GM19239 (cell line): ENCODE data around the gene ZNF622.
"Not testable (repeated sequence)": the region's sequence is repeated elsewhere in the genome, so short reads cannot be mapped to it uniquely, and the experiment has no call there.

Experiments used
- DNase-seq: peaks from one replicate; pipeline ENCODE4 v3.0.0; 2011; ENCODE audit warnings: low spot score; ENCODE audit not compliant: insufficient read length
- FAIRE-seq: peaks from 2 replicates; lab custom pipeline; 2011; peaks lifted over from hg19 to GRCh38; lab: Jason Lieb, UNC

Gene ZNF622

GRCh38 chr5:16437977-16438376, 27.6 kb downstream of the ZNF622 start:
- DNase-seq (no peak), FAIRE-seq (no peak)

GRCh38 chr5:16436065-16436682, 29.4 kb downstream of the ZNF622 start:
- not testable (repeated sequence) for FAIRE-seq, DNase-seq

GRCh38 chr5:16431490-16431889, 34.1 kb downstream of the ZNF622 start:
- FAIRE-seq = no peak
- DNase-seq = no peak

- no peak for DNase-seq
- no peak for FAIRE-seq
Observed at GRCh38 chr5:16430349-16431089, 35.1 kb downstream of the ZNF622 start.

- DNase-seq (no peak), FAIRE-seq (no peak)
Observed at GRCh38 chr5:16428359-16428758, 37.2 kb downstream of the ZNF622 start.

- FAIRE-seq (no peak), DNase-seq (no peak)
Observed at GRCh38 chr5:16427587-16427986, 38.0 kb downstream of the ZNF622 start.

GRCh38 chr5:16418471-16418922, 47.1 kb downstream of the ZNF622 start:
- no peak for FAIRE-seq
- no peak for DNase-seq

- DNase-seq (no peak), FAIRE-seq (no peak)
Observed at GRCh38 chr5:16417398-16418074, 48.1 kb downstream of the ZNF622 start.

GRCh38 chr5:16414861-16415260, 50.7 kb downstream of the ZNF622 start:
- no peak for FAIRE-seq
- DNase-seq = no peak

- FAIRE-seq (no peak), DNase-seq (no peak)
Observed at GRCh38 chr5:16413166-16413860, 52.3 kb downstream of the ZNF622 start.

- FAIRE-seq = no peak
- DNase-seq = no peak
Observed at GRCh38 chr5:16412556-16412955, 53.0 kb downstream of the ZNF622 start.

GRCh38 chr5:16411741-16412455, 53.7 kb downstream of the ZNF622 start:
- DNase-seq (no peak), FAIRE-seq (no peak)

- no peak for FAIRE-seq
Observed at GRCh38 chr5:16411235-16411634, 54.4 kb downstream of the ZNF622 start.

GRCh38 chr5:16410338-16410737, 55.3 kb downstream of the ZNF622 start:
- no peak for FAIRE-seq

More at GRCh38 chr5:16411235-16411634, 54.4 kb downstream of the ZNF622 start:
- DNase-seq = no peak

GRCh38 chr5:16406630-16407029, 59.0 kb downstream of the ZNF622 start:
- FAIRE-seq (no peak), DNase-seq (no peak)

More at GRCh38 chr5:16410338-16410737, 55.3 kb downstream of the ZNF622 start:
- no peak for DNase-seq

- DNase-seq = no peak
- no peak for FAIRE-seq
Observed at GRCh38 chr5:16406023-16406422, 59.6 kb downstream of the ZNF622 start.
